ENCODE data around the gene SMURF1.

DNA sequence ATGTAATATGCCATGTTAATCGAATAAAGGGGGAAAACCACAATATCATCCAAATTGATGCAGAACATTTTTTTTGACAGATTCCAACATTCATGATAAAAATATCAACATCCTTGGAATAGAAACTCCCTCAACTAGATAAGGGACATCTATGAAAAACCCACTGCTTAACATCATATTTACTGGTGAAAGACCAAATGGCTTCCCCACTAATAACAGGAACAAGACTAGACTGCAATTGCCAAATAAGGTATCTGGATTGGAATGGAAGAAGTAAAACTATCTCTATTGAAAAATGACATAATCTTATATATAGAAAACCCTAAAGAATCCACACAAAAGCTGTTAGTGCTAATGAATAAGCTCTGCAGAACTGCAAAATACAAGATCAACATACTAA lies 27.8 kb downstream of the SMURF1 start:
- TF ChIP-seq, protein P1, sequence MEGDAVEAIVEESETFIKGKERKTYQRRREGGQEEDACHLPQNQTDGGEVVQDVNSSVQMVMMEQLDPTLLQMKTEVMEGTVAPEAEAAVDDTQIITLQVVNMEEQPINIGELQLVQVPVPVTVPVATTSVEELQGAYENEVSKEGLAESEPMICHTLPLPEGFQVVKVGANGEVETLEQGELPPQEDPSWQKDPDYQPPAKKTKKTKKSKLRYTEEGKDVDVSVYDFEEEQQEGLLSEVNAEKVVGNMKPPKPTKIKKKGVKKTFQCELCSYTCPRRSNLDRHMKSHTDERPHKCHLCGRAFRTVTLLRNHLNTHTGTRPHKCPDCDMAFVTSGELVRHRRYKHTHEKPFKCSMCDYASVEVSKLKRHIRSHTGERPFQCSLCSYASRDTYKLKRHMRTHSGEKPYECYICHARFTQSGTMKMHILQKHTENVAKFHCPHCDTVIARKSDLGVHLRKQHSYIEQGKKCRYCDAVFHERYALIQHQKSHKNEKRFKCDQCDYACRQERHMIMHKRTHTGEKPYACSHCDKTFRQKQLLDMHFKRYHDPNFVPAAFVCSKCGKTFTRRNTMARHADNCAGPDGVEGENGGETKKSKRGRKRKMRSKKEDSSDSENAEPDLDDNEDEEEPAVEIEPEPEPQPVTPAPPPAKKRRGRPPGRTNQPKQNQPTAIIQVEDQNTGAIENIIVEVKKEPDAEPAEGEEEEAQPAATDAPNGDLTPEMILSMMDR (conservative IDR thresholded peaks at IDR 0.05 in 1 of 2, IDR thresholded peaks at IDR 0.05 in 1 of 2; ENCODE audit: extremely low read depth in 1 of 2, insufficient read depth in 1 of 2, low read depth in 1 of 2, low read length in 2 of 2), result no peak
- TF ChIP-seq EZH2 (IDR thresholded peaks at IDR 0.05; ENCODE audit: borderline replicate concordance, low read length), result no peak

Data from mammary epithelial cell (primary cell).